HG03558 (cell line): Measurements from ENCODE around the gene ITPR1.

Experiments used
- ATAC-seq: cut with Tn5 transposase; IDR thresholded peaks from one replicate; pipeline ENCODE4 v1.9.1; 2021; ENCODE audit warnings: moderate number of reproducible peaks; ENCODE audit not compliant: unreplicated experiment; ENCODE audit errors: extremely low read depth

Gene ITPR1

DNA sequence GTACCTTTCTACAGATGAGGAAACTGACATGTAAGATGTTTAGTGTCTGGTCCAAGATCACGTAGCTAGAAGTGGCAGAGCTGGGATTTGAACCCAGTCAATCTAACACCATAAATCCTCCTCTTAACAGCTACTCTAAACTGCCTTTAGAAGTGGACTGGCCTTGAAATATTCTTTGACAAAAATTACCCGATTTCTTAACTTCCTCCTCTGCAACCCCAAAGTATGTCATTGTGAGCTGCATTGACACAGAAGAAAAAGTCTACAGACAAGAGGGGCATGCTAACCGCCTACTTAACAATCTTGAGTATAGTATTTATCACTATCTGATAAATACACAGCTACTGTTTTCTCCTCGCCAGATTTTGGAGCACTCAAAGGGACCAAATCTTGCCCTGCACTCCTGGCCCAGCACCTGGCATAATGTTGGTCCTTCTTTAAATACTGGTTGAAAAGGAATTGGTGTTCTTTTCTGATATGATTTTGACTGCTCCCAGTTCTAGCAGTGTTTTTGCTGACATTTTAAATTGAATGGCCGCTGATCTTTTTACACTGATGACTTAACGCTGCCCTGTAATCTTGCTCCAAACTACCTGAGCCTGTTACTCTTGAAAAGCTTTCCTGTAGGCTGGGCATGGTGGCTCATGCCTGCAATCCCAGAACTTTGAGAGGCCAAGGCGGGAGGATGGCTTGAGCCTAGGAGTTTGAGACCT is 36.9 kb downstream of the ITPR1 start:
- no peak for ATAC-seq

DNA sequence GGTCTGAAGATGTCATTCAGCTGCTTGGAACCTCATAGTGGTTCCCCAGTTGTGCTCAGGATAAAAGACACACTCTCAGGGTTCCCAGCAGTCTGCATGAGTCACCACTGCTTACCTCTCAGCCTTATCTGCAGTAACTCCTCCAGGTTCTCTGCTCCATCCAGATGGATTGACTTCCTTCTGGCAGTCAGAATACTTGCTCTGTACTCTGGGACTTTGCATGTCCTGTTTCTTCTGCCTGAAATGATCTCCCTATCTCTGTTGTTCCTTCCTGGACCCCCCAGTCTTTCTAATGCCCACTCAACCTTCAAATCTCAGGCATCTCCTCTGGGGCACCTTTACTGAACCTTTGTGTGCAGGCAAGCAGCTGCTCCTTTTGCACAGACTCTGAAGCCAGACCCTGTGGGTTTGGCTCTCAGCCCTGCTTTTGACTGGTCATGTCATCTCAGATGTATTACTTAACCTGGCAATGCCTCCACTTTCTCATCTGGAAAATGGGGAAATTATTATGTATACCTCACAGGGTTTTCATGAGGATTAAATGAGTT is 38.4 kb downstream of the ITPR1 start:
- no peak for ATAC-seq

DNA sequence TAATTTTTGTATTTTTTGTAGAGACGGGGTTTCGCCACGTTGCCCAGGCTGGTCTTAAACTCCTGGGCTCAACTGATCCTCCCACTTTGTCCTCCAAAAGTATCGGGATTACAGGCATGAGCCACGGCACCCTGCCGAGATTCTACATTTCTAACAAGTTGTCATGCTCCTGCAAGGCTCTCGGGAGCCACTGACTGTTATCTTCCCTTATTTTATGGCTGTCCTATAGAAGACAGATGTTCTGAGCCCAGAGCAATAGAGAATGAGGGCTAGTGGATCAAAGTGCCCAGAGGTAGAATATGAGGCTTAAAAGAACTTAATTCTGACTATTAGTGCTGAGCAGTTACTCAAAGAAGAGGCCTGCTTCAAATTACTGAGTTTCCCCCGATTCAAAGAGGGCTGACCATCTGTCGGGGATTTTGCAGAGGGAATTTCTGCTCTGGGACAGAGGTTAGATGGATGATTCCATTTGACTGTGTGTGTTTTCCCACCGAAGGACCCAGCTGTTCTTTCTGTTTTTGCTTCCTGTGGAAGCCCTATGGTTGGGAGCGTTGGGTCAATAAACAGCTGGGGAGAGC is 39.5 kb downstream of the ITPR1 start:
- no peak for ATAC-seq

GRCh38 chr3:4533489-4534443 is 40.6 kb downstream of the ITPR1 start:
- no peak for ATAC-seq

DNA sequence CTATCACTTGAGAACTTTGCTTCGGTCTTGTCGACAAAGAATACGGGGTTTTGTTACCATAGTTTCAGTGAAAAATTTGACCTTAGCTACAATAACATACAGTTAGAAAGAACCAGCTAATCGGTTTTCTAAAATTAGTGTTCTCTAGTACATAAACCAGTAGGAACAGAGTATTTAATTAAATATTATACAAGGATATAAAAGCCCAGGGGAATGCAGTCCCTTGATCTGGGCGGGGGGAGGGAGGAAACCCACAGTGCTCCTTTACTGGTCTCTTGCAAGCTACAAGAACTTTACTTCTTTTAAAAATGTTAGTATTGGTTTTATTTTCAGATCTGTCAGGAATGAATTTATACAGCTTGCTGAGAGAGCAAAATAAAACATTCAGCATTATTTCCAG is 41.8 kb downstream of the ITPR1 start:
- no peak for ATAC-seq

- ATAC-seq: no peak
These were observed 43.1 kb downstream of the ITPR1 start for GRCh38 chr3:4536260-4536659.

DNA sequence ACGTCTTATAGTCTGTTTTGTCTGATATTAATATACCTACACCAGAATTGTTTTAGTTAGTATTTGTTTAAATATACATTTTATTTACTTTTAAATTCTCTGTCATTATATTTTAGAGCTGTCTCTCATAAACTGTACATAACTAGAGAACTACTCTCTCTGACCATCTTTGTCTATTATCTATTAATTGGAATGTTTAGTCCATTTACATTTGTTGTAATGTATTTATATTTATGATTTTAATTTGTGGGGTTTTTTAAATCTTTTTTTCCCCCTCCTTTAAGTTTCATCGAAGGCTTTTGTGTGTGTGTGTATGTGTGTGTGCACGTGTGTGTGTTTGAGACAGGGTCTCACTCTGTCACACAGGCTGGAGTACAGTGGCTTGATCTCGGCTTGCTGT is 47.1 kb downstream of the ITPR1 start:
- ATAC-seq: no peak

- no peak for ATAC-seq
These were observed 50.0 kb downstream of the ITPR1 start for GRCh38 chr3:4543110-4543509.

DNA sequence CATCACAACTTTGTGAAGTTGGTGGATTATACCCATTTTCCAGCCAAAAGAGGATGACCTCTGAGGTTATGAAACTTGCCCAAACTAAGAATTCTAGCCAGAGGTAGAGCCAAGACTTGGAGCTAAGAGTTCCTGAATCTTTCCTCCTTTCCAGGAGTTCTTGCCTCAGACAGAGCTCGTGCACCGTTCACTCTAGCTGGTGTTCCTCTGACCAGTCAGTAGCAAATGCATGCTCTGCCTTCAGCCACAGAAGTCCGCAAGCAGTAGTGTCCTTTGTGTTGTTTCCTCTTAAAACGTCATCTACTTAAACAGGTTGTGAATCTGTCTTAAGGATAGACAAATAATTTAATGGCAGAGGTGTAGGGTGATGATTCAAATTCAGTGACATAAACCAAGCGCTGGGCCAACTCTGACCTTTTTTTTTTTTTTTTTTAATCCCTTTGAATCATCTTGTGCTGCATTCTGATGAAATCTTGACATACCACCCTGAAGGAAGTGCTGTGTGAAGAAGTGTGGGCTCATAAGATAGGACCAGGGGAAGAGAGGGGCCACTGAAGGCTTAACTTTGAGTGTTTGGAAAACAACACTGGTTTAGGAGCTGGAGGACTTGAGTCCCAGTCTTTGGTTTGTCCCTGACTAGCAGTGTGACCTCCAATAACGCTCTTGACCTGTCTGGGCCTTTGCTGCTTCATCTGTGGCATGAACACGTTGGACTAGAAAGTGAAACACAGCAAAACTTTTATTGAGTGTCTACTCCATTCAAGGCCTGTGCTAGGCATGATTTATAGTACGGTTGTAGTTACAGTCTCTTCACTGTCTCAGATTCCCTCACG is 53.4 kb downstream of the ITPR1 start:
- ATAC-seq: no peak

DNA sequence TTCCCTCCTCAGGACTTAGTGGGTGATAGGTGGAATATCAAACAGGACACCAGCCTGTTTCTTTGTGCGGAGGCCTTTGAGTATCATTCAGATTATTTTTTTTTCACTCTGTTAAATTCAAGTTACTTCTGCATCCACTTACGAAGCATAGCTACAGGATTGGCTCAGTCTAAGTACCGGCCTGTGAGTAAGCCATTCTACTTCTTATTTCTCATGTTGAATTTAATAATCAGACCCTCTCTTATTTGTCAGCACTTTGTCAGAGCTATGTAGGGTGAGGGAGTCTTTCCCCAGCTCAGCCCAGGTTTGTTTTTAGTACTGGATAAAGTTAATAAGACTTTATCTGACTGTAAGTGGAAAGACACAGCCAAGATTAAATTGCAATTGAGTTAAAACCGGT is 54.7 kb downstream of the ITPR1 start:
- ATAC-seq: no peak

DNA sequence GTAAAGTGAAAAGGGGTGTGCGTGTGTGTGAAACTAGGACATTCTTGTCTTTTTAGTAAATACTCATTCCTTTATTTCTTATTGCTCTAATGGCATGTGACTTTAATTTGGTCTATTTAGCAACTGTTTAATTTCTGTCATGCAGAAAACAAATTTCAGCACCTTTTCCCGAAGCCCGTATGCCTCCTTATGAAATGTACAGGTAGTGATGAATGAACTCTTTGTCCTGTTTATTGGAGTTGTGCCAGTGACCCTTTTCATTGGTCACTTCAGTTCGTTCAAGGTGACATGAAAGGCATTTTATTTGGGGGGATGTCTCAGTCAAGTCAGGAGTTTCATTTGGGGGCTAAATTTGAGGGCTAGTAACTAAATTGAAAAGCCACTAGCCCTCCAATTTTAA is 55.2 kb downstream of the ITPR1 start:
- ATAC-seq: no peak

DNA sequence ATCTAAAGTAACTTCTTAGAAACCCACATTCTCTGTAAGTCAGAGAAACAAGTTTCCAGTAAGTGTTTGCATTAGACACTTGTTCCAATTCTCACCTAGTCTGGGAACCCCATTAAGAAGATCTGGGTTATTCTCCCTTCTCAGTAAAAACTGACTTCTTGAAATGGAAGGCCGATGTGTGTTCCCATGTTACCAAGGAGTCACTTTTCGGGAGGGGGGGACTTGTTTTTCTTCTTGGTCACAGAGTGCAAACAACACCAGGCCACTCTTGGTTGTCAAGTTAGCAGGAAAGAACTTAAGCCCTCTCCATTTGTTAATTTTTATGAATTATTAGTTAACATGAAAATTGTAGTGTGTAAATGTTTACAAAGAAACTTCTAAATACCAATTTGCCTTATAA is 55.6 kb downstream of the ITPR1 start:
- ATAC-seq: no peak

GRCh38 chr3:4549896-4550295 is 56.7 kb downstream of the ITPR1 start:
- ATAC-seq: no peak

DNA sequence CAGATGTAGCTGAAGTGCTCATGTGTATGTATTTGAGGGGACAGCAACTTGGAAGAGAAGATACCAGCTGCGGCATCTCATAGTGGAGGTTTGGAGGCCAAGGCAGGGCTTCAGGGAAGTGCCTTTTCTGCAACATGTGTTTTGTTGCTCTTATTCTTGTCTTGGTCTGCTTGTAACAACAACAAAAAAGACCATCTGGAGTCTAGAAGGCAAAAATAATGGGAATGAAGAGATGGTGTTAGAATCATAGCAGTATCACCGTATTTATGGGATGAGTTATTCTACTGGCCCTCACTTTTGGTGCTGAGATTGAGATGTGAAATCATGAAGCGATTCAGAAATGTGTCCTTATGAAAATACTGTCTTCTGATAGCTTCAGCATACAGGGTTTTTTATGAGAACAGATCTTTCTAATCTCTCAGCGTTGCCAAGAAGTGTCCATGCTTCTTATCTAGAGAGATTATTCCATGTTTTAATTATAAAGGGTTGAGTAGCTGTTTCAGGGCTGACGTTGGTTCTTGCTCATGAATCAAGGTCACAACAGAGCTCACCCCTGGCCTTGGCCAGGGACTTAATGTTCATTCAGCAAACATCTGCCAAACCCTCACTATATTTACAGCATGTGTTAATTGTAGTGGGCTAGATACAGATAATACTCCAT is 58.0 kb downstream of the ITPR1 start:
- ATAC-seq: no peak

DNA sequence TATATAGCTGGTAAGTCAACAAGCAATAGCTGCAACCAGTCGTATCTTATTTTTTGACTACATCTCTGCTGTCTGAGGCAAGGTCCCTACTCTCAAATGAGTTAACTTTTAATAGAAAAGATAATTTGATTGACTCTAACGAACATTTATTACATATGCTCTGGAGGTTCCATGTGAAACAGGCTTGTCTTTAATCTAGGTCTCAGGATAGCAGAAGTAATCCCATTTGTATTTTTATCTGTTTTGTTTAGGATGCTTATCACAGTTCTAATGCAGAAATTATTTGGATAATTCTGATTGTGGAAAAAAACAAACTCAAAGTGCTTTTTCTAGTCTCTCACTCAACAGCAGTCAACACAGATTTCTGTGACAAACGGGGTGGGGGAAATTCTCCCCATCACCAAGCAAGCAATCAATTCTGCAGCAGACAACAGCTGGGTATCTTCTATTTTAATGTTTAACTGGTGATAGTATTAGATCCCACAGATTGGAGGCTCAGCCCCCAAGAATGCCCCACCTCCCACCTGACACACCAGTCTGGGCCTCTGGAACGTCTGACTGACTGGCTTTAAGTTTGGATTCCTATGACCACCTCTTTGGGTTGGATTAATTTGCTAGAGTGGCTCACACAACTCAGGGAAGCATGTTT is 58.8 kb downstream of the ITPR1 start:
- ATAC-seq: no peak

DNA sequence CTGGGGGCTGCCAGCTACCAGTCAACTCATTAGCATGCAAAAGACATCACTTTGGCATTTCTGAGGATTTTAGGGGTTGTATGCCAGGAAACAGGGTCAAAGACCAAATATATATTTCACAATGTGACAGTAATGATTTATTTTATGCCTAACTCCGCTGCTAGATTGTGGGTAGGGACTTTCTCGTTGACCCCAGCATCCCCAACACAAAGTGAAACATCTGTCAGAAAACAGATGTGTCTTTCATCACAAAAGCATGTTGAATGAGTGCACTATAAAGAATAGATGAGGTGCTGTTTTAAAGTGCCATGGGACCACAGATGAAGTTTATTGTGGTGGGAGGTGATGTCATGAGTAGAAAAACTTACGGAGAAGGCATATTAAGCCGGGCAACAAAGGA is 59.7 kb downstream of the ITPR1 start:
- no peak for ATAC-seq

- ATAC-seq: no peak
These were observed 68.5 kb downstream of the ITPR1 start for GRCh38 chr3:4561661-4562060.

- ATAC-seq: no peak
These were observed 69.4 kb downstream of the ITPR1 start for GRCh38 chr3:4562595-4562994.

DNA sequence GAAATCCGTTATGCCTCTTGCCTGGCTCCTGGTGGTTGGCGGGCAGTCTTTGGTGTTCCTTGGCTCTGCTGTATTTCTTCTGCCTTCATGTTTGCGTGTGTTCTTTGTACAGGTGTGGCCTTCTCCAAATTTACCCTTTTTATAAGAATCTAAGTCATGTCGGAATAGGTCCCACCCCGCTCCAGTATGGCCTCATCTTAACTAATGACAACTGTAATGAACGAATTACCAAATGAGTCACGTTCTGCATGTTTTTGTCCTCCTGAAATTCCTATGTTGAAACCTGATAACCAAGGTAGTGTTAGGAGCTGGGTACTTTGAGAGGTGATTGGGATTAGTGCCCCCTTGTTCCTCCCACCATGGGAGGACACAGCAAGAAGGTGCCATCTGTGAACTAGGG is 71.1 kb downstream of the ITPR1 start:
- no peak for ATAC-seq
